Esophagus squamous epithelium (tissue), 4 donors: ENCODE measurements around the gene KIFC3.

Experiments used
- CTCF ChIP-seq, 6 experiments: fragments of 450-650 bp in 4 of 6; fragments of 200-600 bp in 2 of 6; sonication (generic) in 2 of 6; IDR thresholded peaks; one replicate each; pipeline ENCODE4 v1.5.1; 2016 to 2019; ENCODE audit warnings: antibody characterized with exemption in 6 of 6, mild to moderate bottlenecking in 4 of 6, moderate library complexity in 4 of 6
- POLR2A ChIP-seq, 4 donors: fragments of 450-650 bp; IDR thresholded peaks; one replicate each; pipeline ENCODE4 v1.6.1; 2017; ENCODE audit warnings: antibody characterized with exemption in 4 of 4, mild to moderate bottlenecking in 4 of 4, moderate library complexity in 3 of 4

- TF ChIP-seq CTCF (IDR thresholded peaks at IDR 0.05) (no peak), POLR2A (IDR thresholded peaks at IDR 0.05) (no peak)
Observed at GRCh38 chr16:57724531-57724930, 77.8 kb downstream of the KIFC3 start.
